GM23338 (cell line): ENCODE results near the gene TREM1.

Experiments used
- CREB1 ChIP-seq: fragments of 250-450 bp; sonication (Bioruptor Pico); IDR thresholded peaks from 2 replicates; pipeline ENCODE4 v1.5.0; 2020; ENCODE audit warnings: low read depth, mild to moderate bottlenecking, moderate library complexity
- EZH2 ChIP-seq: fragments of 200-600 bp; sonication (generic); IDR thresholded peaks from one replicate; pipeline ENCODE4 v1.8.0; 2017; ENCODE audit warnings: antibody characterized with exemption, mild to moderate bottlenecking, low read depth; ENCODE audit not compliant: unreplicated experiment
- EZH2phosphoT487 ChIP-seq: fragments of 200-600 bp; sonication (generic); IDR thresholded peaks from one replicate; pipeline ENCODE4 v1.8.1; 2018; ENCODE audit warnings: antibody characterized with exemption; ENCODE audit not compliant: unreplicated experiment
- JUNB ChIP-seq: IDR thresholded peaks from one replicate; pipeline ENCODE4 v1.6.1; 2016; ENCODE audit warnings: antibody characterized with exemption; ENCODE audit not compliant: unreplicated experiment
- NANOG ChIP-seq: IDR thresholded peaks from 2 replicates; pipeline ENCODE4 v1.6.1; 2016; ENCODE audit warnings: antibody characterized with exemption, borderline replicate concordance
- POLR2AphosphoS5 ChIP-seq: IDR thresholded peaks from 2 replicates; pipeline ENCODE4 v1.6.1; 2016; ENCODE audit warnings: antibody characterized with exemption, low read depth
- ZNF331 ChIP-seq: fragments of 250-450 bp; sonication (Bioruptor Pico); IDR thresholded peaks from 2 replicates; pipeline ENCODE4 v1.5.0; 2020; ENCODE audit warnings: low read depth, mild to moderate bottlenecking, moderate library complexity
- TF ChIP-seq, protein P1 (sequence below), 2 experiments: fragments of 200-600 bp in 1 of 2; sonication (generic) in 1 of 2; conservative IDR thresholded peaks; 2 replicates each; pipeline versions ENCODE4 v1.5.1 to v1.6.1; 2016 to 2017; ENCODE audit warnings: antibody characterized with exemption in 2 of 2, low read depth in 2 of 2, mild to moderate bottlenecking in 2 of 2, moderate library complexity in 1 of 2
- TF ChIP-seq, protein P2 (sequence below): fragments of 250-450 bp; sonication (Bioruptor Pico); IDR thresholded peaks from 2 replicates; pipeline ENCODE4 v1.5.0; 2020; ENCODE audit warnings: mild to moderate bottlenecking, moderate library complexity
- TF ChIP-seq, protein P3 (sequence below): IDR thresholded peaks from one replicate; pipeline ENCODE4 v1.6.1; 2018; ENCODE audit warnings: antibody characterized with exemption; ENCODE audit not compliant: unreplicated experiment
- TF ChIP-seq, protein P4 (sequence below): IDR thresholded peaks from 2 replicates; pipeline ENCODE4 v1.6.1; 2016; ENCODE audit warnings: antibody characterized with exemption

DNA sequence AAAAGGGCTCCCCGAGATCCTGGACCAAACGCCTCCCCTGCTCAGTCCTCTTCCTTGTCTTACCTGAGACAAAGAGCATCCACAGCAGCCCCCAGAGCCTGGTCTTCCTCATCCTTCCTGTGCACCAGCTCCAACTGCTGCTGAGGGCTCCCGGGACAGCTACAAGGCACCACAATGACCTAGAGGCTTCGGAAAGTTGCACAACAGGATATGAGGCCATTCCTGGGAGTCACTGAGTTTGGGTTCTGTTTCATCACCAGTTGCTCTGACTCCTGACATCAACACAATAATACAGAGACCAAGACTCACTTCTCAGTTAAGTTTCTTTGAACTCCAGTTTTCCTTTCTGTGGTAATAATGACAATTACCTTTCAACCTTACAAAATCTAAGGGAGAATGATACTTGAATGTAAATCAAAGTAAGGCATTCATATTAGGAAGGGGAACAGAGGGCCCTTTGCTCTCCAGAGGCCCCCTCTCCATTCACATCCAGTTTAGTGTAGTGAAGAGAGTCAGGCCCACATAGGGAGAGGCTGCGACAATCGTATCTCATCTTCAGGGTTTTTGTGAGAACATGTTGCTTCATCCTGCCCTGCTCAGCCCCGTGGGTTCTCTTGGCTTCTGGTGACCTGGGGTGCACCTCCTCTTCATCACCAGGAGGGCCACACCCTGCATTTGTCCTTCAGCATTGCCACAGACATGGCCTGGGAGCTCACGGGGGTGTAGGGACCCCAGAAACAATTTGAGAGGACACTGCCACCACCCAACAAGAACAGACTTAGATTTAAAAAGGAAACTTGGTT lies at the start of gene TREM1:
- TF ChIP-seq, protein P1, sequence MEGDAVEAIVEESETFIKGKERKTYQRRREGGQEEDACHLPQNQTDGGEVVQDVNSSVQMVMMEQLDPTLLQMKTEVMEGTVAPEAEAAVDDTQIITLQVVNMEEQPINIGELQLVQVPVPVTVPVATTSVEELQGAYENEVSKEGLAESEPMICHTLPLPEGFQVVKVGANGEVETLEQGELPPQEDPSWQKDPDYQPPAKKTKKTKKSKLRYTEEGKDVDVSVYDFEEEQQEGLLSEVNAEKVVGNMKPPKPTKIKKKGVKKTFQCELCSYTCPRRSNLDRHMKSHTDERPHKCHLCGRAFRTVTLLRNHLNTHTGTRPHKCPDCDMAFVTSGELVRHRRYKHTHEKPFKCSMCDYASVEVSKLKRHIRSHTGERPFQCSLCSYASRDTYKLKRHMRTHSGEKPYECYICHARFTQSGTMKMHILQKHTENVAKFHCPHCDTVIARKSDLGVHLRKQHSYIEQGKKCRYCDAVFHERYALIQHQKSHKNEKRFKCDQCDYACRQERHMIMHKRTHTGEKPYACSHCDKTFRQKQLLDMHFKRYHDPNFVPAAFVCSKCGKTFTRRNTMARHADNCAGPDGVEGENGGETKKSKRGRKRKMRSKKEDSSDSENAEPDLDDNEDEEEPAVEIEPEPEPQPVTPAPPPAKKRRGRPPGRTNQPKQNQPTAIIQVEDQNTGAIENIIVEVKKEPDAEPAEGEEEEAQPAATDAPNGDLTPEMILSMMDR (conservative IDR thresholded peaks at IDR 0.05; ENCODE audit: low read depth in 2 of 2) = no peak
- no peak for TF ChIP-seq ZNF331 (CRISPR knock-in tag)
- TF ChIP-seq, protein P2, sequence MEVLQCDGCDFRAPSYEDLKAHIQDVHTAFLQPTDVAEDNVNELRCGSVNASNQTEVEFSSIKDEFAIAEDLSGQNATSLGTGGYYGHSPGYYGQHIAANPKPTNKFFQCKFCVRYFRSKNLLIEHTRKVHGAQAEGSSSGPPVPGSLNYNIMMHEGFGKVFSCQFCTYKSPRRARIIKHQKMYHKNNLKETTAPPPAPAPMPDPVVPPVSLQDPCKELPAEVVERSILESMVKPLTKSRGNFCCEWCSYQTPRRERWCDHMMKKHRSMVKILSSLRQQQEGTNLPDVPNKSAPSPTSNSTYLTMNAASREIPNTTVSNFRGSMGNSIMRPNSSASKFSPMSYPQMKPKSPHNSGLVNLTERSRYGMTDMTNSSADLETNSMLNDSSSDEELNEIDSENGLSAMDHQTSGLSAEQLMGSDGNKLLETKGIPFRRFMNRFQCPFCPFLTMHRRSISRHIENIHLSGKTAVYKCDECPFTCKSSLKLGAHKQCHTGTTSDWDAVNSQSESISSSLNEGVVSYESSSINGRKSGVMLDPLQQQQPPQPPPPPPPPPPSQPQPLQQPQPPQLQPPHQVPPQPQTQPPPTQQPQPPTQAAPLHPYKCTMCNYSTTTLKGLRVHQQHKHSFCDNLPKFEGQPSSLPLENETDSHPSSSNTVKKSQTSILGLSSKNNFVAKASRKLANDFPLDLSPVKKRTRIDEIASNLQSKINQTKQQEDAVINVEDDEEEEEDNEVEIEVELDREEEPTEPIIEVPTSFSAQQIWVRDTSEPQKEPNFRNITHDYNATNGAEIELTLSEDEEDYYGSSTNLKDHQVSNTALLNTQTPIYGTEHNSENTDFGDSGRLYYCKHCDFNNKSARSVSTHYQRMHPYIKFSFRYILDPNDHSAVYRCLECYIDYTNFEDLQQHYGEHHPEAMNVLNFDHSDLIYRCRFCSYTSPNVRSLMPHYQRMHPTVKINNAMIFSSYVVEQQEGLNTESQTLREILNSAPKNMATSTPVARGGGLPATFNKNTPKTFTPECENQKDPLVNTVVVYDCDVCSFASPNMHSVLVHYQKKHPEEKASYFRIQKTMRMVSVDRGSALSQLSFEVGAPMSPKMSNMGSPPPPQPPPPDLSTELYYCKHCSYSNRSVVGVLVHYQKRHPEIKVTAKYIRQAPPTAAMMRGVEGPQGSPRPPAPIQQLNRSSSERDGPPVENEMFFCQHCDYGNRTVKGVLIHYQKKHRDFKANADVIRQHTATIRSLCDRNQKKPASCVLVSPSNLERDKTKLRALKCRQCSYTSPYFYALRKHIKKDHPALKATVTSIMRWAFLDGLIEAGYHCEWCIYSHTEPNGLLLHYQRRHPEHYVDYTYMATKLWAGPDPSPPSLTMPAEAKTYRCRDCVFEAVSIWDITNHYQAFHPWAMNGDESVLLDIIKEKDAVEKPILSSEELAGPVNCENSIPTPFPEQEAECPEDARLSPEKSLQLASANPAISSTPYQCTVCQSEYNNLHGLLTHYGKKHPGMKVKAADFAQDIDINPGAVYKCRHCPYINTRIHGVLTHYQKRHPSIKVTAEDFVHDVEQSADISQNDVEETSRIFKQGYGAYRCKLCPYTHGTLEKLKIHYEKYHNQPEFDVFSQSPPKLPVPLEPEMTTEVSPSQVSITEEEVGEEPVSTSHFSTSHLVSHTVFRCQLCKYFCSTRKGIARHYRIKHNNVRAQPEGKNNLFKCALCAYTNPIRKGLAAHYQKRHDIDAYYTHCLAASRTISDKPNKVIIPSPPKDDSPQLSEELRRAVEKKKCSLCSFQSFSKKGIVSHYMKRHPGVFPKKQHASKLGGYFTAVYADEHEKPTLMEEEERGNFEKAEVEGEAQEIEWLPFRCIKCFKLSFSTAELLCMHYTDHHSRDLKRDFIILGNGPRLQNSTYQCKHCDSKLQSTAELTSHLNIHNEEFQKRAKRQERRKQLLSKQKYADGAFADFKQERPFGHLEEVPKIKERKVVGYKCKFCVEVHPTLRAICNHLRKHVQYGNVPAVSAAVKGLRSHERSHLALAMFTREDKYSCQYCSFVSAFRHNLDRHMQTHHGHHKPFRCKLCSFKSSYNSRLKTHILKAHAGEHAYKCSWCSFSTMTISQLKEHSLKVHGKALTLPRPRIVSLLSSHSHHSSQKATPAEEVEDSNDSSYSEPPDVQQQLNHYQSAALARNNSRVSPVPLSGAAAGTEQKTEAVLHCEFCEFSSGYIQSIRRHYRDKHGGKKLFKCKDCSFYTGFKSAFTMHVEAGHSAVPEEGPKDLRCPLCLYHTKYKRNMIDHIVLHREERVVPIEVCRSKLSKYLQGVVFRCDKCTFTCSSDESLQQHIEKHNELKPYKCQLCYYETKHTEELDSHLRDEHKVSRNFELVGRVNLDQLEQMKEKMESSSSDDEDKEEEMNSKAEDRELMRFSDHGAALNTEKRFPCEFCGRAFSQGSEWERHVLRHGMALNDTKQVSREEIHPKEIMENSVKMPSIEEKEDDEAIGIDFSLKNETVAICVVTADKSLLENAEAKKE (CRISPR knock-in tag) = no peak
- no peak for TF ChIP-seq POLR2AphosphoS5
- no peak for TF ChIP-seq JUNB
- no peak for TF ChIP-seq EZH2
- TF ChIP-seq, protein P3, sequence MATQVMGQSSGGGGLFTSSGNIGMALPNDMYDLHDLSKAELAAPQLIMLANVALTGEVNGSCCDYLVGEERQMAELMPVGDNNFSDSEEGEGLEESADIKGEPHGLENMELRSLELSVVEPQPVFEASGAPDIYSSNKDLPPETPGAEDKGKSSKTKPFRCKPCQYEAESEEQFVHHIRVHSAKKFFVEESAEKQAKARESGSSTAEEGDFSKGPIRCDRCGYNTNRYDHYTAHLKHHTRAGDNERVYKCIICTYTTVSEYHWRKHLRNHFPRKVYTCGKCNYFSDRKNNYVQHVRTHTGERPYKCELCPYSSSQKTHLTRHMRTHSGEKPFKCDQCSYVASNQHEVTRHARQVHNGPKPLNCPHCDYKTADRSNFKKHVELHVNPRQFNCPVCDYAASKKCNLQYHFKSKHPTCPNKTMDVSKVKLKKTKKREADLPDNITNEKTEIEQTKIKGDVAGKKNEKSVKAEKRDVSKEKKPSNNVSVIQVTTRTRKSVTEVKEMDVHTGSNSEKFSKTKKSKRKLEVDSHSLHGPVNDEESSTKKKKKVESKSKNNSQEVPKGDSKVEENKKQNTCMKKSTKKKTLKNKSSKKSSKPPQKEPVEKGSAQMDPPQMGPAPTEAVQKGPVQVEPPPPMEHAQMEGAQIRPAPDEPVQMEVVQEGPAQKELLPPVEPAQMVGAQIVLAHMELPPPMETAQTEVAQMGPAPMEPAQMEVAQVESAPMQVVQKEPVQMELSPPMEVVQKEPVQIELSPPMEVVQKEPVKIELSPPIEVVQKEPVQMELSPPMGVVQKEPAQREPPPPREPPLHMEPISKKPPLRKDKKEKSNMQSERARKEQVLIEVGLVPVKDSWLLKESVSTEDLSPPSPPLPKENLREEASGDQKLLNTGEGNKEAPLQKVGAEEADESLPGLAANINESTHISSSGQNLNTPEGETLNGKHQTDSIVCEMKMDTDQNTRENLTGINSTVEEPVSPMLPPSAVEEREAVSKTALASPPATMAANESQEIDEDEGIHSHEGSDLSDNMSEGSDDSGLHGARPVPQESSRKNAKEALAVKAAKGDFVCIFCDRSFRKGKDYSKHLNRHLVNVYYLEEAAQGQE = no peak
- no peak for TF ChIP-seq EZH2phosphoT487
- no peak for TF ChIP-seq CREB1
- no peak for TF ChIP-seq NANOG
- TF ChIP-seq, protein P4, sequence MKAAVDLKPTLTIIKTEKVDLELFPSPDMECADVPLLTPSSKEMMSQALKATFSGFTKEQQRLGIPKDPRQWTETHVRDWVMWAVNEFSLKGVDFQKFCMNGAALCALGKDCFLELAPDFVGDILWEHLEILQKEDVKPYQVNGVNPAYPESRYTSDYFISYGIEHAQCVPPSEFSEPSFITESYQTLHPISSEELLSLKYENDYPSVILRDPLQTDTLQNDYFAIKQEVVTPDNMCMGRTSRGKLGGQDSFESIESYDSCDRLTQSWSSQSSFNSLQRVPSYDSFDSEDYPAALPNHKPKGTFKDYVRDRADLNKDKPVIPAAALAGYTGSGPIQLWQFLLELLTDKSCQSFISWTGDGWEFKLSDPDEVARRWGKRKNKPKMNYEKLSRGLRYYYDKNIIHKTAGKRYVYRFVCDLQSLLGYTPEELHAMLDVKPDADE = no peak
